Ectodermal cell (in vitro differentiated cells): ENCODE measurements around the gene MRPS5.

Experiments used
- H3K27ac ChIP-seq: 2 replicates; pipeline ENCODE4 v1.7.0; 2013; ENCODE audit warnings: mild to moderate bottlenecking, low read depth, low read length; ENCODE audit not compliant: insufficient read depth, poor library complexity, severe bottlenecking
- H3K27me3 ChIP-seq: 2 replicates; pipeline ENCODE4 v1.7.0; 2013; ENCODE audit warnings: mild to moderate bottlenecking, low read length; ENCODE audit not compliant: insufficient read depth, control insufficient read depth, poor library complexity, severe bottlenecking
- H3K36me3 ChIP-seq: one replicate; pipeline ENCODE4 v1.7.0; 2013; ENCODE audit warnings: low read length; ENCODE audit not compliant: control insufficient read depth, insufficient read depth
- H3K4me1 ChIP-seq: one replicate; pipeline ENCODE4 v1.7.0; 2013; ENCODE audit warnings: low read length; ENCODE audit not compliant: control insufficient read depth, insufficient read depth
- H3K4me3 ChIP-seq: 2 replicates; pipeline ENCODE4 v1.7.0; 2013; ENCODE audit warnings: low read depth, low read length, control low read depth; ENCODE audit not compliant: insufficient read depth
- H3K9me3 ChIP-seq: 2 replicates; pipeline ENCODE4 v1.7.0; 2013; ENCODE audit warnings: mild to moderate bottlenecking, low read length, moderate library complexity; ENCODE audit not compliant: control insufficient read depth
- WGBS, 2 experiments: methylation state at CpG; one replicate each; pipeline ENCODE4 v1.1.7; 2013; ENCODE audit warnings: missing lambda C conversion rate in 2 of 2; 5-methylcytosine and 5-hydroxymethylcytosine counted together

The MRPS5 gene

GRCh38 chr2:95061119-95061512 lies 60.5 kb downstream of the MRPS5 start:
- H3K27ac ChIP-seq = no peak overlapping the region
- peaks cover 15% of the 10 kb centered on the region for H3K4me1 ChIP-seq
- H3K9me3 ChIP-seq = no peaks in the 10 kb centered on the region
- 81 to 92% methylated on average over 1 of the region's 1 CpG for WGBS, 2 experiments
- no peaks in the 10 kb centered on the region for H3K36me3 ChIP-seq
- no peaks in the 10 kb centered on the region for H3K27me3 ChIP-seq
- H3K4me3 ChIP-seq = no peak overlapping the region

GRCh38 chr2:95060446-95061118 lies 61.0 kb downstream of the MRPS5 start:
- Histone ChIP-seq H3K4me3 (no peak overlapping the region), H3K27me3 (no peaks in the 10 kb centered on the region), H3K27ac (no peak overlapping the region), H3K36me3 (no peaks in the 10 kb centered on the region), H3K9me3 (no peaks in the 10 kb centered on the region), H3K4me1 (peaks cover 15% of the 10 kb centered on the region)
- WGBS, 2 experiments = 90 to 92% methylated on average over 17 of the region's 17 CpGs

GRCh38 chr2:95059656-95060370 lies 61.8 kb downstream of the MRPS5 start:
- H3K36me3 ChIP-seq = no peaks in the 10 kb centered on the region
- peaks cover 15% of the 10 kb centered on the region for H3K4me1 ChIP-seq
- no peak overlapping the region for H3K4me3 ChIP-seq
- H3K27ac ChIP-seq = no peak overlapping the region
- WGBS, 2 experiments = 92% methylated on average over 10 to 12 of the region's 12 CpGs
- no peaks in the 10 kb centered on the region for H3K9me3 ChIP-seq
- H3K27me3 ChIP-seq = no peaks in the 10 kb centered on the region

GRCh38 chr2:95058989-95059641 lies 62.5 kb downstream of the MRPS5 start:
- no peaks in the 10 kb centered on the region for H3K9me3 ChIP-seq
- H3K4me1 ChIP-seq = peaks cover 15% of the 10 kb centered on the region
- no peak overlapping the region for H3K27ac ChIP-seq
- WGBS, 2 experiments = 85 to 87% methylated on average over 11 of the region's 11 CpGs
- H3K27me3 ChIP-seq = no peaks in the 10 kb centered on the region
- H3K36me3 ChIP-seq = no peaks in the 10 kb centered on the region
- no peak overlapping the region for H3K4me3 ChIP-seq

- H3K27ac ChIP-seq = no peak overlapping the region
- no peak overlapping the region for H3K4me3 ChIP-seq
- no peaks in the 10 kb centered on the region for H3K36me3 ChIP-seq
- WGBS, 2 experiments = 93 to 94% methylated on average over 9 of the region's 9 CpGs
- H3K27me3 ChIP-seq = no peaks in the 10 kb centered on the region
- no peaks in the 10 kb centered on the region for H3K9me3 ChIP-seq
- peaks cover 15% of the 10 kb centered on the region for H3K4me1 ChIP-seq
Measured at GRCh38 chr2:95058466-95058988, 63.1 kb downstream of the MRPS5 start.

GRCh38 chr2:95057535-95058370 lies 63.9 kb downstream of the MRPS5 start:
- 86 to 87% methylated on average over 28 of the region's 28 CpGs for WGBS, 2 experiments
- Histone ChIP-seq H3K4me3 (no peak overlapping the region), H3K36me3 (no peaks in the 10 kb centered on the region), H3K4me1 (peaks cover 15% of the 10 kb centered on the region), H3K9me3 (no peaks in the 10 kb centered on the region), H3K27me3 (no peaks in the 10 kb centered on the region), H3K27ac (no peak overlapping the region)

GRCh38 chr2:95056461-95057459 lies 64.8 kb downstream of the MRPS5 start:
- Histone ChIP-seq H3K27ac (no peak overlapping the region), H3K36me3 (no peaks in the 10 kb centered on the region)

GRCh38 chr2:95056044-95056443 lies 65.6 kb downstream of the MRPS5 start:
- WGBS, 2 experiments = 93 to 94% methylated on average over 8 of the region's 8 CpGs
- Histone ChIP-seq H3K4me3 (no peak overlapping the region), H3K27me3 (no peaks in the 10 kb centered on the region)

More at GRCh38 chr2:95056461-95057459, 64.8 kb downstream of the MRPS5 start:
- Histone ChIP-seq H3K9me3 (no peaks in the 10 kb centered on the region), H3K27me3 (no peaks in the 10 kb centered on the region), H3K4me3 (no peak overlapping the region), H3K4me1 (peaks cover 15% of the 10 kb centered on the region)
- 92% methylated on average over 15 of the region's 15 CpGs for WGBS, 2 experiments

GRCh38 chr2:95055262-95055661 lies 66.3 kb downstream of the MRPS5 start:
- Histone ChIP-seq H3K27me3 (no peaks in the 10 kb centered on the region), H3K4me1 (peaks cover 15% of the 10 kb centered on the region), H3K4me3 (no peak overlapping the region), H3K9me3 (no peaks in the 10 kb centered on the region), H3K27ac (no peak overlapping the region), H3K36me3 (no peaks in the 10 kb centered on the region)
- 70 to 93% methylated on average over 3 of the region's 3 CpGs for WGBS, 2 experiments

More at GRCh38 chr2:95056044-95056443, 65.6 kb downstream of the MRPS5 start:
- H3K4me1 ChIP-seq = peaks cover 15% of the 10 kb centered on the region
- no peaks in the 10 kb centered on the region for H3K36me3 ChIP-seq
- no peak overlapping the region for H3K27ac ChIP-seq
- no peaks in the 10 kb centered on the region for H3K9me3 ChIP-seq
